HG03439 (cell line): ENCODE measurements around the gene NR6A1.

Experiments used
- ATAC-seq: cut with Tn5 transposase; IDR thresholded peaks from one replicate; pipeline ENCODE4 v1.9.1; 2021; ENCODE audit warnings: mild to moderate bottlenecking, moderate library complexity; ENCODE audit not compliant: unreplicated experiment

Gene NR6A1

GRCh38 chr9:124695280-124695890, 75.7 kb downstream of the NR6A1 start:
- ATAC-seq = no peak

GRCh38 chr9:124694414-124695279, 76.5 kb downstream of the NR6A1 start:
- no peak for ATAC-seq

GRCh38 chr9:124693403-124693802, 77.7 kb downstream of the NR6A1 start:
- no peak for ATAC-seq

GRCh38 chr9:124688238-124688904, 82.7 kb downstream of the NR6A1 start:
- ATAC-seq = no peak

- ATAC-seq = no peak
Observed at GRCh38 chr9:124686918-124687317, 84.2 kb downstream of the NR6A1 start.

- no peak for ATAC-seq
Observed at GRCh38 chr9:124685217-124685616, 85.9 kb downstream of the NR6A1 start.

GRCh38 chr9:124684169-124684568, 86.9 kb downstream of the NR6A1 start:
- no peak for ATAC-seq

- ATAC-seq = no peak
Observed at GRCh38 chr9:124683043-124683442, 88.1 kb downstream of the NR6A1 start.

- ATAC-seq = no peak
Observed at GRCh38 chr9:124680714-124681390, 90.3 kb downstream of the NR6A1 start.

GRCh38 chr9:124680049-124680448, 91.1 kb downstream of the NR6A1 start:
- ATAC-seq = no peak

- ATAC-seq = no peak
Observed at GRCh38 chr9:124676159-124676551, 95.0 kb downstream of the NR6A1 start.

GRCh38 chr9:124675261-124676158, 95.6 kb downstream of the NR6A1 start:
- no peak for ATAC-seq

- ATAC-seq = no peak
Observed at GRCh38 chr9:124674651-124675050, 96.5 kb downstream of the NR6A1 start.

GRCh38 chr9:124673063-124673462, 98.0 kb downstream of the NR6A1 start:
- no peak for ATAC-seq

GRCh38 chr9:124671861-124672260, 99.2 kb downstream of the NR6A1 start:
- no peak for ATAC-seq

GRCh38 chr9:124666642-124667041, 104.5 kb downstream of the NR6A1 start:
- no peak for ATAC-seq

GRCh38 chr9:124665391-124666058, 105.6 kb downstream of the NR6A1 start:
- ATAC-seq = no peak

- ATAC-seq = no peak
Observed at GRCh38 chr9:124664143-124664542, 107.0 kb downstream of the NR6A1 start.

- ATAC-seq = no peak
Observed at GRCh38 chr9:124663046-124663961, 107.8 kb downstream of the NR6A1 start.
